ENCODE data around the gene SPECC1L.
A peak's percentile ranks its signal among the peaks of the same experiment; 100 is the strongest.

Gene SPECC1L

GRCh38 chr22:24338726-24339451 lies 68.3 kb downstream of the SPECC1L start:
- Histone ChIP-seq H3K36me3 (ENCODE audit: insufficient read depth, low read length) (peaks cover 87% of the 10 kb centered on the region), H3K27me3 (ENCODE audit: insufficient read depth, low read length) (no peaks in the 10 kb centered on the region), H3K9me3 (ENCODE audit: insufficient read depth, low read depth, low read length) (no peaks in the 10 kb centered on the region), H3K27ac (ENCODE audit: low read depth, low read length) (peak overlapping the region; percentile 68; the same call in 1 of the 2 replicates), H3K9ac (ENCODE audit: low read depth, low read length) (0 out of 2 replicates have a peak overlapping the region, but pooled peaks have one; percentile 3), H3K4me3 (ENCODE audit: low read length) (no peak overlapping the region), H3K4me1 (ENCODE audit: insufficient read depth, low read length) (peaks cover 30% of the 10 kb centered on the region)
- 90% methylated on average over 3 of the region's 3 CpGs for WGBS

DNA sequence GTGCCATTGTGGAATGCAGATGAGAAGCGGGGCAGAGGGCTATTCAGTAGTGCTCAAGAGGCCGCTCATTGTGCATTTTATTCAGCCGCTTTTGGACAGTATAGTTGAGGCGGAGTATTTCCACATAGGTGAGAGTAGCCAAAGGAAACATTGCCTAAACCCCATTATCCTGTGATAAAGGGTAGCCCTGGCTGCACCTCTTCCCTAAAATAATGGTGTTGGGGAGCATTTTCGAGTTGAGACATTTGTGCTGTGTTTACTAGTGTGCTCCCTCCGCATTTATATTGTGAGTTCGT lies 68.8 kb downstream of the SPECC1L start:
- H3K36me3 ChIP-seq (ENCODE audit: insufficient read depth, low read length): peaks cover 89% of the 10 kb centered on the region
- H3K9ac ChIP-seq (ENCODE audit: low read depth, low read length): 0 out of 2 replicates have a peak overlapping the region, but pooled peaks have one; percentile 3
- no peak overlapping the region for H3K4me3 ChIP-seq (ENCODE audit: low read length)
- peaks cover 30% of the 10 kb centered on the region for H3K4me1 ChIP-seq (ENCODE audit: insufficient read depth, low read length)
- peak overlapping the region; percentile 68; the same call in 1 of the 2 replicates for H3K27ac ChIP-seq (ENCODE audit: low read depth, low read length)
- 96% methylated on average over 7 of the region's 7 CpGs for WGBS
- no peaks in the 10 kb centered on the region for H3K9me3 ChIP-seq (ENCODE audit: insufficient read depth, low read depth, low read length)
- no peaks in the 10 kb centered on the region for H3K27me3 ChIP-seq (ENCODE audit: insufficient read depth, low read length)

DNA sequence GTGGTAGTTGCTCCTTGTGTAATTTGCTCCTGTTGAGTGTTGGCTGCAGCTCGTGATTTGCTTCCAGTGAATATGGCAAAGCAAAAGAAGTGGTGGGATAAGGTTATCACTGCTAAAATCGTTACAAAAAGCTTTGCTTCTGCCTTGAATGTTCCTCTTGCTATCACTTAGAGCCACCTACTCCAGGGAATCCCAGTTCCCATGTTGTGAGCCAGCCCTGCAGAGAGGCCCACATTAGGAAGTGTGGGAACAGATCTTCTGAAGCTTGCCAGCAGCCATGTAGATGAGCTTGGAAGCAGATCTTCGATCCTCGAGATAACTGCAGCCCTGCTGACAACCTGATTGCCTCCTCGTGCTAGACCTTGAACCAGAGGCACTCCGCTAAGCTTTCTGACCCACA lies 71.0 kb downstream of the SPECC1L start:
- Histone ChIP-seq H3K27ac (ENCODE audit: low read depth, low read length) (no peak overlapping the region), H3K36me3 (ENCODE audit: insufficient read depth, low read length) (peaks cover 83% of the 10 kb centered on the region), H3K9me3 (ENCODE audit: insufficient read depth, low read depth, low read length) (no peaks in the 10 kb centered on the region), H3K27me3 (ENCODE audit: insufficient read depth, low read length) (no peaks in the 10 kb centered on the region), H3K9ac (ENCODE audit: low read depth, low read length) (no peak overlapping the region), H3K4me3 (ENCODE audit: low read length) (no peak overlapping the region), H3K4me1 (ENCODE audit: insufficient read depth, low read length) (peaks cover 29% of the 10 kb centered on the region)
- WGBS: 94% methylated on average over 6 of the region's 6 CpGs

- peaks cover 81% of the 10 kb centered on the region for H3K36me3 ChIP-seq (ENCODE audit: insufficient read depth, low read length)
- WGBS: 93% methylated on average over 4 of the region's 4 CpGs
- H3K27ac ChIP-seq (ENCODE audit: low read depth, low read length): no peak overlapping the region
Observed at GRCh38 chr22:24350627-24351026, 80.0 kb downstream of the SPECC1L start.

GRCh38 chr22:24353121-24353520 lies 82.5 kb downstream of the SPECC1L start:
- H3K36me3 ChIP-seq (ENCODE audit: insufficient read depth, low read length): peaks cover 73% of the 10 kb centered on the region
- H3K4me3 ChIP-seq (ENCODE audit: low read length): no peak overlapping the region
- 88% methylated on average over 2 of the region's 2 CpGs for WGBS
- H3K9ac ChIP-seq (ENCODE audit: low read depth, low read length): no peak overlapping the region
- no peaks in the 10 kb centered on the region; the same call in 1 of the 2 replicates for H3K4me1 ChIP-seq (ENCODE audit: insufficient read depth, low read length)
- H3K27ac ChIP-seq (ENCODE audit: low read depth, low read length): no peak overlapping the region
- peaks cover 11% of the 10 kb centered on the region; the same call in 1 of the 2 replicates for H3K9me3 ChIP-seq (ENCODE audit: insufficient read depth, low read depth, low read length)
- H3K27me3 ChIP-seq (ENCODE audit: insufficient read depth, low read length): no peaks in the 10 kb centered on the region

More at GRCh38 chr22:24350627-24351026, 80.0 kb downstream of the SPECC1L start:
- no peak overlapping the region for H3K4me3 ChIP-seq (ENCODE audit: low read length)
- no peak overlapping the region for H3K9ac ChIP-seq (ENCODE audit: low read depth, low read length)
- H3K9me3 ChIP-seq (ENCODE audit: insufficient read depth, low read depth, low read length): peaks cover 11% of the 10 kb centered on the region; the same call in 1 of the 2 replicates
- no peaks in the 10 kb centered on the region for H3K4me1 ChIP-seq (ENCODE audit: insufficient read depth, low read length)
- no peaks in the 10 kb centered on the region for H3K27me3 ChIP-seq (ENCODE audit: insufficient read depth, low read length)

DNA sequence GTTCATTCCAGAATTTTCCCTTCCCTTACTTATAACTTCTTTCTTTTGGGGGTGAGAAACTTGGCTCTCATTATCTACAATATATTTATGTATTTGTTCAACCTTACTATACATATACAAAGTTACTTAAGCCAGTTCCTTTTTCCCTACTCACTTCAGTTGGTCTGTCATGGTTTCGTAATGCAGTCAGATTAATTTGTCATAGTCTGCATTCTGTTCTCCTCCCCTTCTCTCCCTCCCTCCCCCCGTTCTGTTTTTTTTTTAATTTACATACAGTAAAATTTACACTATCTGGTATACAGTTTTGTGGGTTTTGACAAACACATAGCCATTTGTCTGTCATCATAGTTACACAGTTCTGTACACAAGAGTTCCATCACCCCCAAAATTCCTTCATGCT lies 84.9 kb downstream of the SPECC1L start:
- H3K4me1 ChIP-seq (ENCODE audit: insufficient read depth, low read length): no peaks in the 10 kb centered on the region; the same call in 1 of the 2 replicates
- H3K27ac ChIP-seq (ENCODE audit: low read depth, low read length): no peak overlapping the region
- H3K9ac ChIP-seq (ENCODE audit: low read depth, low read length): no peak overlapping the region
- peaks cover 11% of the 10 kb centered on the region; the same call in 1 of the 2 replicates for H3K9me3 ChIP-seq (ENCODE audit: insufficient read depth, low read depth, low read length)
- no peaks in the 10 kb centered on the region for H3K27me3 ChIP-seq (ENCODE audit: insufficient read depth, low read length)
- WGBS: 97% methylated on average over 1 of the region's 2 CpGs
- H3K4me3 ChIP-seq (ENCODE audit: low read length): no peak overlapping the region
- H3K36me3 ChIP-seq (ENCODE audit: insufficient read depth, low read length): peaks cover 66% of the 10 kb centered on the region

- Histone ChIP-seq H3K4me1 (ENCODE audit: insufficient read depth, low read length) (no peaks in the 10 kb centered on the region; the same call in 1 of the 2 replicates), H3K9me3 (ENCODE audit: insufficient read depth, low read depth, low read length) (peaks cover 11% of the 10 kb centered on the region; the same call in 1 of the 2 replicates), H3K36me3 (ENCODE audit: insufficient read depth, low read length) (peaks cover 63% of the 10 kb centered on the region), H3K4me3 (ENCODE audit: low read length) (no peak overlapping the region), H3K9ac (ENCODE audit: low read depth, low read length) (no peak overlapping the region), H3K27ac (ENCODE audit: low read depth, low read length) (no peak overlapping the region), H3K27me3 (ENCODE audit: insufficient read depth, low read length) (no peaks in the 10 kb centered on the region)
Observed at GRCh38 chr22:24357547-24357946, 86.9 kb downstream of the SPECC1L start.

DNA sequence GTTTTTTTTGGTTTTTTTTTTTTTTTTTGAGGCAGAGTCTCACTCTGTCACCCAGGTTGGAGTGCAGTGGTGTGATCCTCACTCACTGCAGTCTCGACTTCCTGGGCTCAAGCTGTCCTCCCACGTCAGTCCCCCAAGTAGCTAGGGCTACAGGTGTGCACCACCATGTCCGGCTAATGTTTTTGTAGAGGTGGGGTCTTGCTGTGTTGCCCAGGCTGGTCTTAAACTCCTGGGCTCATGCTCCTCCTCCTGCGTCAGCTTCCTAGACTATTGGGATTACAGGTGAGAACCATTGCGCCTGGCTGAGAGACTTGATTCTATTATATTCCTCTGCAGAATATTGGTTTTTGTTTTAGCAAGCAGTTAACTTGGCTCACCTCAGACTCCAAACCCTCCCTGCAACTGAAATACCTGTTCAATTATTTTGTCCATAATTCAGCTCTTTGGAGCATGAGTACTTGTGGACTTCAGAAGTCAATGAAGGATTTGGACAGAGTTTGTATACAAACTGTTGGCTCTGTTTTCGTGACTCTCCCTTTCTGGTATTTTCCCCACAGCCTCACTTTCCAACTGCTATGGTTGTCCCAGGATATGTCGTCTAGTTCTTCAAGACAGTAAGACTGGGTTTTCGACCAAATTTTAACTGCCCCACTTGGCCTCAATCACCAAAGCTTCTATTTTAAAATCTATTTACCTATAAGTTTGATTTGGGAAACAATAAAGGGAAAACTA lies 87.6 kb downstream of the SPECC1L start:
- peaks cover 8% of the 10 kb centered on the region; the same call in 1 of the 2 replicates for H3K9me3 ChIP-seq (ENCODE audit: insufficient read depth, low read depth, low read length)
- H3K27ac ChIP-seq (ENCODE audit: low read depth, low read length): no peak overlapping the region
- no peak overlapping the region for H3K4me3 ChIP-seq (ENCODE audit: low read length)
- 97% methylated on average over 8 of the region's 8 CpGs for WGBS
- H3K9ac ChIP-seq (ENCODE audit: low read depth, low read length): no peak overlapping the region
- H3K27me3 ChIP-seq (ENCODE audit: insufficient read depth, low read length): no peaks in the 10 kb centered on the region
- H3K4me1 ChIP-seq (ENCODE audit: insufficient read depth, low read length): no peaks in the 10 kb centered on the region; the same call in 1 of the 2 replicates
- peaks cover 63% of the 10 kb centered on the region for H3K36me3 ChIP-seq (ENCODE audit: insufficient read depth, low read length)

DNA sequence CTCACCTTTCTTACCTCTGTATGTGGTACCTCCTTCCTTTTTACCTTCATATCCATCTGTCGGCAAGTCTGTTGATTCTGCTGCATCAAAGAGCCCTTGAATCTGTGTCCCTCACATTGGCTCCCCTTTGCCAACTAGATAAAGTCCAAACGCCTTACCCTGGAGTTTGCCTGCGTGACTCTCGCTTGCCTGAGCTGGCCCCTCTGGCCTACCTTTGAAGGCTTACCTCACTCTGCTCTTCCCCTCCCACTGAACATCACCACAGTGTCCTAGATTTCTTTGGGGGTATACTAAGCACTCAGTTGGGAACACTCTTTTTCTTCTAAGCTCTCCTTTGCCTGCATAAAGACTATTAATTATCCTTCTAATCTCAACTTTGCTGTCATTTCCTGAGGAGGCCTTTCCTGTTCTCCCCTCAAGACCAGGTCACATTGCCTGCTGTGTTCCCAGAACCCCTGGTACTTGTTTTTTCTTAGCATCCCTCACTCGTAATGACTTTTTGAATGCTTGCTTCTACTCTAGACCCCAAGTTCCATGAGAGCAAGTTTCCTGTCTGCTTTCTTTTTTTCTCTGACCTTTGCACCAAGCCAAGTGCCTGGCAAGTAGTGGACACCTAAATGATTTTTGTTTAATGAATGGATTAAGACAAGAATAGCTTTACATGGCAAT lies 89.0 kb downstream of the SPECC1L start:
- Histone ChIP-seq H3K4me3 (ENCODE audit: low read length) (no peak overlapping the region), H3K9me3 (ENCODE audit: insufficient read depth, low read depth, low read length) (no peaks in the 10 kb centered on the region), H3K27me3 (ENCODE audit: insufficient read depth, low read length) (no peaks in the 10 kb centered on the region), H3K4me1 (ENCODE audit: insufficient read depth, low read length) (no peaks in the 10 kb centered on the region; the same call in 1 of the 2 replicates), H3K27ac (ENCODE audit: low read depth, low read length) (no peak overlapping the region), H3K9ac (ENCODE audit: low read depth, low read length) (no peak overlapping the region), H3K36me3 (ENCODE audit: insufficient read depth, low read length) (peaks cover 59% of the 10 kb centered on the region)
- 93% methylated on average over 5 of the region's 5 CpGs for WGBS

DNA sequence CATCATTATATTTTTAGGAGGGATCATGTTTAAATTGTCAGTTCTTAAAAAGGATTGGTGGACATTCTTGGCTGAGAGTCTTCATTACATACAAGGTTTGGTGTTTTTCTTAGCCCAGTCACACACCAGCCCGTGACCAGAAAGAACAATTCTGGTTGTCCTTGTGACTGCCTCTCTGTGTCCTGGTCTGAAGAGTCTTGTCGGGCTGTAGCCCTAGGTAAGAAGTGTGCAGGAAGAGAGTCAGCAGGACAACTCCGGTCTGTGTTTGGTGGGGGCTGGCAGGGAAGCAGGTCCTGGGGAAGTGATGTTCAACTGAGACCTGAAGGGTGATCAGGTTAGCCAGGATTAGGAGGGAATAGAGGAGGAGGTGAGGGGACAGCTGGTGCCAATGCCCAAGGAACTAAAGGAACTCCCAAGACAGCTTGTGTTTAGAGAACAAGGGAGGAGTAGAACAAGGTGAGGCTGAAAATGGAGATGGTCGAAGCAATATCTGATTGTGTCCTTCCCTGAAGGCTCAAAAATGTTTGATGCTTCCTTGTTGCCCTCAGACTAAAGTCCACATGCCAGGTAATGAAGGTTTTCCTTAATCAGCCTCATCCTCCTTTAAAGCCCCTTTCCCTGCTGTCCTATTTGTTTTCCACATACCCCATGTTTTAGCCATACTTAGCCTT lies 91.5 kb downstream of the SPECC1L start:
- Histone ChIP-seq H3K9ac (ENCODE audit: low read depth, low read length) (no peak overlapping the region), H3K36me3 (ENCODE audit: insufficient read depth, low read length) (peaks cover 68% of the 10 kb centered on the region), H3K27ac (ENCODE audit: low read depth, low read length) (no peak overlapping the region), H3K9me3 (ENCODE audit: insufficient read depth, low read depth, low read length) (no peaks in the 10 kb centered on the region), H3K4me3 (ENCODE audit: low read length) (no peak overlapping the region), H3K4me1 (ENCODE audit: insufficient read depth, low read length) (no peaks in the 10 kb centered on the region), H3K27me3 (ENCODE audit: insufficient read depth, low read length) (no peaks in the 10 kb centered on the region)
- 94% methylated on average over 4 of the region's 4 CpGs for WGBS
